GM12801 (cell line): ENCODE measurements around the gene EPC2.

ENCODE experiments used
- TF ChIP-seq, protein P1 (sequence below): IDR thresholded peaks from one replicate; pipeline ENCODE4 v1.5.1; 2011; ENCODE audit warnings: control low read depth; ENCODE audit not compliant: insufficient read length; ENCODE audit errors: extremely low read depth

EPC2 gene

DNA sequence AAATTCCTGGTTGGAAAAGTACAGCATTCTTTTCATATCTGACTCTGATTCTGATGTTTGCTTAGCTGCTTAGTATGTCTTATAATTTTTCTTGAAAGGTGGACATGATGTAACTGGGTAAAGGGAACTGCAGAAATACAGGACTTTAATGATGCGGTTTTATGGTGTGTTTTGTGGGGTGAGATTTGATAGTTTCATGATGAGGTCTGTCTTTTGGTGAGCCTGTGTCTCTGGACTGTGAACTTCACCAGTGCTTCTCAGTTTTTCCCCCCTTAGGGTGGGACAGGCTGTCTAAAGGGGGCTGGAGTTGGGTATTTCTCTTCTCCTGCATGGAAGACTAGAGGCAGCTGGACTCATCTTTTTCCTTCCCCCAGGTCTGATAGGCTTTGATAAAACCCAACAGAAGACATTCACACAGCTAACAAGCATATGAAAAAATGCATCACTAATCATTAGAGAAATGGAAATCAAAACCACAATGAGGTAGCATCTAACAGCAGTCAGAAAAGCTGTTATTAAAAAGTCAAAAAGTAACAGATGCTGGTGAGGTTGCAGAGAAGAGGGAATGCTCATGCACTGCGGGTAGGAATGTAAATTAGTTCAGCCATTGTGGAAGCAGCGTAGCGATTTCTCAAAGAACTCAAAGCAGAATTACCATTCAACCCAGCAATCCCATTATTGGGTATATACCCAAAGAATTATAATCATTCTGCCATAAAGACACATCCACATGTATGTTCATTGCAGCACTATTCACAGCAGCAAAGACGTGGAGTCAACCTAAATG lies 77.6 kb downstream of the EPC2 start:
- TF ChIP-seq, protein P1, sequence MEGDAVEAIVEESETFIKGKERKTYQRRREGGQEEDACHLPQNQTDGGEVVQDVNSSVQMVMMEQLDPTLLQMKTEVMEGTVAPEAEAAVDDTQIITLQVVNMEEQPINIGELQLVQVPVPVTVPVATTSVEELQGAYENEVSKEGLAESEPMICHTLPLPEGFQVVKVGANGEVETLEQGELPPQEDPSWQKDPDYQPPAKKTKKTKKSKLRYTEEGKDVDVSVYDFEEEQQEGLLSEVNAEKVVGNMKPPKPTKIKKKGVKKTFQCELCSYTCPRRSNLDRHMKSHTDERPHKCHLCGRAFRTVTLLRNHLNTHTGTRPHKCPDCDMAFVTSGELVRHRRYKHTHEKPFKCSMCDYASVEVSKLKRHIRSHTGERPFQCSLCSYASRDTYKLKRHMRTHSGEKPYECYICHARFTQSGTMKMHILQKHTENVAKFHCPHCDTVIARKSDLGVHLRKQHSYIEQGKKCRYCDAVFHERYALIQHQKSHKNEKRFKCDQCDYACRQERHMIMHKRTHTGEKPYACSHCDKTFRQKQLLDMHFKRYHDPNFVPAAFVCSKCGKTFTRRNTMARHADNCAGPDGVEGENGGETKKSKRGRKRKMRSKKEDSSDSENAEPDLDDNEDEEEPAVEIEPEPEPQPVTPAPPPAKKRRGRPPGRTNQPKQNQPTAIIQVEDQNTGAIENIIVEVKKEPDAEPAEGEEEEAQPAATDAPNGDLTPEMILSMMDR: no peak

DNA sequence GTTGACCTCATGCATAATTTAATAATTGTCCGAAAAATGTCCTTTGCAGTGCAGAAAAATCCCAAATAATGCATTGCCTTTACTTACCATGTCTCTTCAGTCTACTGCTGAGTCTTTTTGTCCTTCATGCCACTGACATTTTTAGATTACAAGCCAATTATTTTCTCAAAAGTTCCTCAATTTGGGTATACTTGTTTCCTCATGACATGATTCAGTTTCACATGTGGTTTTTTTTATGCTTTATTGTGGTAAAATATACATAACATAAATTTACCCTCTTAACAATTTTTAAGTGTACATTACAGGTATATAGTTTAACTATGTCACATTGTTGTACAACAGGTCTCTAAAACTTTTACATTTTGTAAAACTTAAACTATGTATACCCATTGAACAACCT lies 81.0 kb downstream of the EPC2 start:
- TF ChIP-seq, protein P1: no peak

GRCh38 chr2:148726228-148726627 lies 81.7 kb downstream of the EPC2 start:
- TF ChIP-seq, protein P1: no peak

DNA sequence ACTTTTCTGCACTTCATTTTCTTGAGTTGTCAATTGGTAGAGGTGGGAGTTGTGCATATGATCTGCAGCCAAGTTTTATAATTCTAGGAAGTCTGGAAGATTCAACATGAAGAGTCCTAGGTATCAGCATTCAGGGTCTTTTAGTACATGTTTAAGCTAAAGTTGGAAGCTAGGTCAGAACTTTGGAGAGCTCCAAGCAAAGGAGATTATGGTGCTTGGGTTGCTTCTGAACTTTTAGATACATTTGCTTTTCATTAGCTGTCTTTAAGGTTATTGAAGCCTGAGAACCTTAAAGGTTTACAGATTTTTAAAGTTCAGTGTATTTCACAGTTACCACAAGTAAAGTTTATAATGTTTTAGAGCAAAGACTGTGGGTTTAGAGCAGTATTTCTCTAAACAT lies 85.5 kb downstream of the EPC2 start:
- TF ChIP-seq, protein P1: no peak

DNA sequence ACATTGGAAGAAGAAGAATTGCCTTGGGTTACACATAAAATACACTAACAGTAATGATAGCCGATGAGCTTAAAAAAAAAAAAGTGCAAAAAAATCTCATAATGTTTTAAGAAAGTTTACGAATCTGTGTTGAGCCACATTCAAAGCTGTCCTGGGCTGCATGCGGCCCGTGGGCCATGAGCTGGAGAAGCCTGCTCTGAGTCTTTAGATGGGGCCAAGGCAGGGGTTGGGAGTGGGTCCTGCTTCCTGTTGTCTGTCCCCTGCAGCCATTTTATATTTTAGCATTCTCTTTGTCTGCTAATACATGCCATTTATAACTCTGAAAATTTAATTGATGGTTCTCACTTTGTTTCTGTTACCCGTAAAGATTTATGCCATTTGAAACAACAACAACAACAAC lies 93.2 kb downstream of the EPC2 start:
- TF ChIP-seq, protein P1: no peak

DNA sequence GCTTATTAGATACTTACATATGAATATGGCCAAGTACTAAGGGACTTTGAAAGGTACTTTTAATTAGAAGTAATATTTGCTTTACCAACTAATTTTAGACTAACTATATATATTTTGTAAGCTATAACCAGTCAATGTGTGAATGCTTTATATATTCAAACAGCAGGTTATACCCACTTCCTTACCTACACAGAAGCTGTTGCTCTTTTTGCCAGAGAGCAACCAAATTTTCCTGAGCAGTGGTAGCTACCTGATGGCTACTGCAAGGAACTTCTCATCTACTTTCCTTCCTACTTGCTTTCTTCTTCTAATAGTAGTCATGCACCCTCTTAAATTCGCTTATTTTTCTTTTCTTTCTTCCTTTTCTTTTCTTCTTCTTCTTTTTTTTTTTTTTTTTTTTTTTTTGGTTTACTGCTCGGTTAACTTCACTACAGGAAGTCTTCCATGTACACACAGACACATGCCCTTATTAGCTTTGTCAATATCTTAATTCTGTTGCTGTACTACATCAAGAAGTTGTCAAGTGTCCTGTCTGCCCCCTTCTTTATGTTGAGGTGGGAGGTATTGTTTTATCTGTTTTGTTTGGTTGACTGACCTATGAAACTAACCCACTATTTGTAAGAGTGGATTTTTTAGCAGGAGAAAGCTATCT lies 95.0 kb downstream of the EPC2 start:
- TF ChIP-seq, protein P1: no peak

GRCh38 chr2:148742373-148742772 lies 97.8 kb downstream of the EPC2 start:
- TF ChIP-seq, protein P1: no peak
